Measurements from ENCODE around the gene ZNF587B. TPM values are rescaled to one million over a fixed set of nuclear protein-coding genes. Genes with fewer than 3 reads are reported as not detected.
"Not testable (repeated sequence)": the region's sequence is repeated elsewhere in the genome, so short reads cannot be mapped to it uniquely, and the experiment has no call there.

Gene ZNF587B
- polyA plus RNA-seq, 1 donor = 4.2 TPM

GRCh38 chr19:57872450-57872849 is 42.4 kb downstream of the ZNF587B start:
- no peak for DNase-seq

DNA sequence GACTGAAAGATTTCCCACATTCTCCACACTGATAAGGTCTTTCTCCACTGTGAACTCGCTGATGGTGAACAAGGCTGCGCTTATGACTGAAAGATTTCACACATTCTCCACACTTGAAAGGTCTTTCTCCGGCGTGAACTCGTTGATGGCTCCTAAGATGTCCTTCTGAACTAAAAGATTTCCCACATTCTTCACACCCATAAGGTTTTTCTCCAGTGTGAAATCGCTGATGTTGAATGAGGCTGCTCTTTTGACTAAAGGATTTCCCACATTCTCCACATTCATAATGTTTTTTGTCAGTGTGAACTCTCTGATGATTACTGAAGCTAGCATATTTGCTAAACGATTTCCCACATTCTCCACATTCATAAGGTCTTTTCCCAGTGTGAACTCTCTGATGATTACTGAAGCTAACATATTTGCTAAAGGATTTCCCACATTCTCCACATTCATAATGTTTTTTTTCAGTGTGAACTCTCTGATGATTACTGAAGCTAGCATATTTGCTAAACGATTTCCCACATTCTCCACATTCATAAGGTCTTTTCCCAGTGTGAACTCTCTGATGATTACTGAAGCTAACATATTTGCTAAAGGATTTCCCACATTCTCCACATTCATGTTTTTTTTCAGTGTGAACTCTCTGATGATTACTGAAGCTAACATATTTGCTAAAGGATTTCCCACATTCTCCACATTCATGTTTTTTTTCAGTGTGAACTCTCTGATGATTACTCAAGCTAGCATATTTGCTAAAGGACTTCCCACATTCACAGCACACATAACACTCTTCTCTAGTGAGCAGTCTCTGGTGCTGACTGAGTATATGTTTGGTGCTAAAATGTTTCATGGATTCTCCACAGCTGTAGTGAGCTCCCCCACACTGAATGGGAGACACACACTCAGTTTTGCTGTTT is 44.0 kb downstream of the ZNF587B start:
- DNase-seq = not testable (repeated sequence)

- DNase-seq = no peak
Measured at GRCh38 chr19:57886046-57886445, 55.9 kb downstream of the ZNF587B start.

DNA sequence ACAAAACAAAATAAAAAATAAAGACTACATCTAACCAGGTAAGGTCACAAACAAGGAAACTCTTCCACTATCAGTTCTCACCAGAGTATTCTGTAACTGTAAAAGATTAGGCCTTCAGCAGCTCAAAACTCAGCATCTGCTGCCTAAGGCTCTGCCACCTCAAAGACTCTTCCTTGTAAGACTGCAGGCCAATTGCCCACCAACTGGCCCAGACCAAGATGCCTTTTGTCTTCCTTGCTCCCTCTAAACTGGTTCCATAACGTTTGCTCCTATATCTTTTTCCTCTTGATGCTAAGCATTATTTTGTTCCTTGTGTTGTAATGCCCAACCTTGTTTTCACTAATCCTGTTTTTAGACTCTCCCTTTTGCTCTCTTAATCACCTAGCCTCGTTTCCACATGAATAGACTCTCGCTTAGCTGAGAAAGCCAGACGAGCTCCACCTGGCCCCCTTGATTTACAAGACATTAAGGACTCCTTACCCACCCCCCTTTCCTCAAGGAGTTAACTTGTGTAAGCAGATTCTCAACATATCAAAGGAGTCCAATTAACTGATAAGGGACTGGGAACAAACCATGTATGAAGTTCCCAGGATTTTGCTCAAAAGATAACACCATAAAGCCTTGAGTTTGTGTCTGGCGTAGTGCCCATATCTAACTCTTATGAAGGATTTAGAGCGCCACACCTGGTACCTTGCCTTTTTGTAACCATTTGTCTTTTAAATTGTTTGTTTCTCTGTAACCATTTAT is 57.3 kb downstream of the ZNF587B start:
- no peak for DNase-seq

GRCh38 chr19:57888107-57888559 is 58.0 kb downstream of the ZNF587B start:
- no peak for DNase-seq

GRCh38 chr19:57888560-57889231 is 58.6 kb downstream of the ZNF587B start, which contains the start of gene ZNF814:
Gene ZNF814 (minus strand): TSS chr19:57889037. CDS start chr19:57888802, 235 bp downstream.
- DNase-seq = peak; percentile 42

DNA sequence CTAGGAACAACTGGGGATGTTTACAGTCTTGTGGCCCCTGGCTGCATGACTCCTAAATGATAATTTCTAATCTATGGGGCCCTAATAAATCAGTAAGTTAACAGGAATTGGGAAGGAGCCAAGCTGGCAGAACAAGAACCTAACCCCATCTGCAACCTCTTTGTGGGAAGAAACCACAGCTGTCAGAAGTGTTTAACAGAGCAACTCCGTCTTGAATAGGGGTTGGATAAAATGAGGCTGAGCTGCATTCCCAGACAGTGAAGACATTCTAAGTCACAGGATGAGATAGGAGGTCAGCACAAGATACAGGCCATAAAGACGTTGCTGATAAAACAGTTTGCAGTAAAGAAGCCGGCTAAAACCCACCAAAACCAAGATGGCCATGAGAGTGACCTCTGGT is 60.6 kb downstream of the ZNF587B start:
- not testable (repeated sequence) for DNase-seq

Other genes with a start within 250 kb of the ZNF587B start
- 4.6 TPM for gene ZIK1, start 246.2 kb upstream of the ZNF587B start, polyA plus RNA-seq (ENCODE audit: insufficient read length)
- 3.3 TPM for gene ZNF530, start 230.4 kb upstream of the ZNF587B start, polyA plus RNA-seq (ENCODE audit: insufficient read length)
- 11.5 TPM for gene ZNF134, start 216.1 kb upstream of the ZNF587B start, polyA plus RNA-seq (ENCODE audit: insufficient read length)
- 16.3 TPM for gene ZNF211, start 197.1 kb upstream of the ZNF587B start, polyA plus RNA-seq (ENCODE audit: insufficient read length)
- not detected for gene ZSCAN4, start 161.4 kb upstream of the ZNF587B start, polyA plus RNA-seq (ENCODE audit: insufficient read length)
- gene ZNF551, start 148.3 kb upstream of the ZNF587B start, polyA plus RNA-seq (ENCODE audit: insufficient read length) = 5.5 TPM
- 8.3 TPM for gene ZNF154, start 121.1 kb upstream of the ZNF587B start, polyA plus RNA-seq (ENCODE audit: insufficient read length)
- 6.7 TPM for gene ZNF671, start 102.7 kb upstream of the ZNF587B start, polyA plus RNA-seq (ENCODE audit: insufficient read length)
- gene ZNF776, start 83.5 kb upstream of the ZNF587B start, polyA plus RNA-seq (ENCODE audit: insufficient read length) = 13.7 TPM
- gene ZNF586, start 60.6 kb upstream of the ZNF587B start, polyA plus RNA-seq (ENCODE audit: insufficient read length) = 13.6 TPM
- 7.1 TPM for gene ZNF552, start 15.4 kb upstream of the ZNF587B start, polyA plus RNA-seq (ENCODE audit: insufficient read length)
- gene ZNF587, start 19.6 kb downstream of the ZNF587B start, polyA plus RNA-seq (ENCODE audit: insufficient read length) = 16.1 TPM
- 25.0 TPM for gene ZNF814, start 58.7 kb downstream of the ZNF587B start, polyA plus RNA-seq (ENCODE audit: insufficient read length)
- 14.7 TPM for gene ZNF417, start 86.3 kb downstream of the ZNF587B start, polyA plus RNA-seq (ENCODE audit: insufficient read length)
- 10.2 TPM for gene ZNF418, start 105.1 kb downstream of the ZNF587B start, polyA plus RNA-seq (ENCODE audit: insufficient read length)
- 5.4 TPM for gene ZNF256, start 117.4 kb downstream of the ZNF587B start, polyA plus RNA-seq (ENCODE audit: insufficient read length)
- 0.79 TPM for gene C19orf18, start 144.2 kb downstream of the ZNF587B start, polyA plus RNA-seq (ENCODE audit: insufficient read length)
- gene ZNF606, start 172.5 kb downstream of the ZNF587B start, polyA plus RNA-seq (ENCODE audit: insufficient read length) = 10.8 TPM
- gene ZSCAN1, start 203.7 kb downstream of the ZNF587B start, polyA plus RNA-seq (ENCODE audit: insufficient read length) = 1.6 TPM
- 13.8 TPM for gene ZNF135, start 229.0 kb downstream of the ZNF587B start, polyA plus RNA-seq (ENCODE audit: insufficient read length)